Activated T-helper 1 cell treated with Interleukin-2 at 50 U/mL for 16 hours (primary cell): ENCODE results near the gene NRXN2.

Source experiments
- DNase-seq: peaks from one replicate; pipeline ENCODE4 v3.0.0-alpha.2; 2020; ENCODE audit warnings: low read depth

The NRXN2 gene

GRCh38 chr11:64743591-64744543 is 20.9 kb upstream of the NRXN2 start, which contains the start of gene RASGRP2:
Gene RASGRP2 (minus strand): TSS chr11:64744142. CDS start chr11:64742866, 1,276 bp downstream.
- peak; percentile 79 for DNase-seq

- peak; percentile 73 for DNase-seq
These were observed 20.0 kb upstream of the NRXN2 start for GRCh38 chr11:64742889-64743590.

- DNase-seq = no peak
These were observed 19.3 kb upstream of the NRXN2 start for GRCh38 chr11:64742087-64742888.

- DNase-seq = no peak
These were observed 18.5 kb upstream of the NRXN2 start for GRCh38 chr11:64741375-64742086.

- no peak for DNase-seq
These were observed 16.9 kb upstream of the NRXN2 start for GRCh38 chr11:64739871-64740270.

- DNase-seq = no peak
These were observed 13.7 kb upstream of the NRXN2 start for GRCh38 chr11:64736654-64737053.

GRCh38 chr11:64735725-64736259 is 12.8 kb upstream of the NRXN2 start:
- DNase-seq = no peak

- DNase-seq = no peak
These were observed 12.1 kb upstream of the NRXN2 start for GRCh38 chr11:64734811-64735724.

- DNase-seq = no peak
These were observed 8.6 kb upstream of the NRXN2 start for GRCh38 chr11:64731601-64732000.

GRCh38 chr11:64729851-64730382 is 6.9 kb upstream of the NRXN2 start:
- DNase-seq = no peak

- no peak for DNase-seq
These were observed 5.9 kb upstream of the NRXN2 start for GRCh38 chr11:64728757-64729365.

- no peak for DNase-seq
These were observed 4.0 kb upstream of the NRXN2 start for GRCh38 chr11:64726867-64727530.

- DNase-seq = no peak
These were observed 3.2 kb upstream of the NRXN2 start for GRCh38 chr11:64726211-64726641.

GRCh38 chr11:64724863-64725532 is 2.0 kb upstream of the NRXN2 start:
- DNase-seq = no peak

- no peak for DNase-seq
These were observed 1.2 kb upstream of the NRXN2 start for GRCh38 chr11:64723907-64724862.

GRCh38 chr11:64722141-64723065 is 594 bp downstream of the NRXN2 start:
- DNase-seq = no peak
